A549 (cell line): ENCODE measurements around the gene IGSF1.

Source experiments
- RAD21 ChIP-seq, 2 experiments: fragments of >200 bp in 1 of 2; sonication (Bioruptor Twin) in 1 of 2; formaldehyde crosslinking in 1 of 2; IDR thresholded peaks in 1 of 2; conservative IDR thresholded peaks in 1 of 2; 2 replicates in 1 of 2; 3 replicates in 1 of 2; pipeline ENCODE4 v1.6.1; 2012 to 2018; ENCODE audit warnings: inconsistent platforms in 1 of 2
- SMC3 ChIP-seq: fragments of >200 bp; sonication (Bioruptor Twin); formaldehyde crosslinking; IDR thresholded peaks from 3 replicates; pipeline ENCODE4 v1.6.1; 2018; ENCODE audit warnings: inconsistent platforms

DNA sequence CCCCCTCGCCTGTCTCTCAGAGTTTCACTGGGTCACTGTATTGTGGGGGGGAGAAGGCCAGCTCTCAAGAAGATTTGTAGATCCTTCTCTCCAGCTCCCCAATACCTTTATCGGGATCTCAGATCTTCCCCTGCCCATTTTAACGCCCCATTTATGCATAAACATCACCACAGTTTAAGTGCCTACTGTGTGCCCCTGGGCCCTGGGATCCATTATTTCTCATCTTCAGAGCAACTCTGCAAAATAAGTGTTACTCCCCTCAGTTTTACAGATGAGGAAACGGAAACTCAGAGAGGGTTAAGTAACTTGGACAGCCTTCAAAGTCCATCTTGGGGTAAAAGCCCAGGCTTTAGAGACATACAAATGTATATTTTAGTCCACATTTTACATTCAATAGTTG is 421 bp upstream of the IGSF1 start:
- TF ChIP-seq SMC3 (no peak), RAD21 (conservative IDR thresholded peaks at IDR 0.05 in 1 of 2, IDR thresholded peaks at IDR 0.05 in 1 of 2) (no peak)
